GM12864 (cell line): ENCODE results near the gene UGT1A10.
"Not testable (repeated sequence)": the region's sequence is repeated elsewhere in the genome, so short reads cannot be mapped to it uniquely, and the experiment has no call there.

Experiments used
- DNase-seq: peaks from one replicate; pipeline ENCODE4 v3.0.0-alpha.2; 2011; ENCODE audit warnings: low read depth
- H3K4me3 ChIP-seq: 2 replicates; pipeline ENCODE4 v1.5.1; 2011; ENCODE audit warnings: mild to moderate bottlenecking, low read depth, low read length, control low read depth
- TF ChIP-seq, protein P1 (sequence below): IDR thresholded peaks from 2 replicates; pipeline ENCODE4 v1.5.1; 2011; ENCODE audit warnings: low read depth, mild to moderate bottlenecking, moderate library complexity, low read length, control low read depth, inconsistent platforms; ENCODE audit errors: missing control alignments

Gene UGT1A10

DNA sequence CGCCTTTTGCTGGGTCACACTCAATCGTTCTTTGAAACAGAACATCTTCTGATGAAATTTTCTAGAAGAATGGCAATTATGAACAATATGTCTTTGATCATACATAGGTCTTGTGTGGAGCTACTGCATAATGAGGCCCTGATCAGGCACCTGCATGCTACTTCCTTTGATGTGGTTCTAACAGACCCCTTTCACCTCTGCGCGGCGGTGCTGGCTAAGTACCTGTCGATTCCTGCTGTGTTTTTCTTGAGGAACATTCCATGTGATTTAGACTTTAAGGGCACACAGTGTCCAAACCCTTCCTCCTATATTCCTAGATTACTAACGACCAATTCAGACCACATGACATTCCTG, 77.0 kb downstream of the UGT1A10 start:
- TF ChIP-seq, protein P1, sequence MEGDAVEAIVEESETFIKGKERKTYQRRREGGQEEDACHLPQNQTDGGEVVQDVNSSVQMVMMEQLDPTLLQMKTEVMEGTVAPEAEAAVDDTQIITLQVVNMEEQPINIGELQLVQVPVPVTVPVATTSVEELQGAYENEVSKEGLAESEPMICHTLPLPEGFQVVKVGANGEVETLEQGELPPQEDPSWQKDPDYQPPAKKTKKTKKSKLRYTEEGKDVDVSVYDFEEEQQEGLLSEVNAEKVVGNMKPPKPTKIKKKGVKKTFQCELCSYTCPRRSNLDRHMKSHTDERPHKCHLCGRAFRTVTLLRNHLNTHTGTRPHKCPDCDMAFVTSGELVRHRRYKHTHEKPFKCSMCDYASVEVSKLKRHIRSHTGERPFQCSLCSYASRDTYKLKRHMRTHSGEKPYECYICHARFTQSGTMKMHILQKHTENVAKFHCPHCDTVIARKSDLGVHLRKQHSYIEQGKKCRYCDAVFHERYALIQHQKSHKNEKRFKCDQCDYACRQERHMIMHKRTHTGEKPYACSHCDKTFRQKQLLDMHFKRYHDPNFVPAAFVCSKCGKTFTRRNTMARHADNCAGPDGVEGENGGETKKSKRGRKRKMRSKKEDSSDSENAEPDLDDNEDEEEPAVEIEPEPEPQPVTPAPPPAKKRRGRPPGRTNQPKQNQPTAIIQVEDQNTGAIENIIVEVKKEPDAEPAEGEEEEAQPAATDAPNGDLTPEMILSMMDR, result no peak
- DNase-seq, result no peak
- H3K4me3 ChIP-seq, result no peak overlapping the region

DNA sequence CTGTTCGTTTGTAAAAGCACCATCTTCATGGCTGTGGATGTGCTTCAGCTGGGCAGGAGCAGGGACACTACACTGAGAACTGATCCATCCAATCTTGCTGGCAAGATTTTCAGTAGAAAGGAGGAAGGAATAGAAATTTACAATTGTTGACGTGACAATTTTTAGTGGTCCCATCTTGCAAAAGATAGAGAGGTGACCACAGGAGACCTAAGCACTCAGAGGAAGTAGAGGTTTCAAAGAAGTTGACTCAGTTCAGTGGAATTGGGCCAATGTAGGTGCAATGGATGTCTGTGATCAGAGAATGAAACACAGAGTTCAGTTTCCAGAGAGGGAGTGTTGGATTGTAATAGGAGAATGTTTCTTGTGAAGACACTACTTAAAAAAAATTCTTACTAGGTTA, 77.9 kb downstream of the UGT1A10 start:
- TF ChIP-seq, protein P1, result no peak
- H3K4me3 ChIP-seq, result no peak overlapping the region
- DNase-seq, result no peak

DNA sequence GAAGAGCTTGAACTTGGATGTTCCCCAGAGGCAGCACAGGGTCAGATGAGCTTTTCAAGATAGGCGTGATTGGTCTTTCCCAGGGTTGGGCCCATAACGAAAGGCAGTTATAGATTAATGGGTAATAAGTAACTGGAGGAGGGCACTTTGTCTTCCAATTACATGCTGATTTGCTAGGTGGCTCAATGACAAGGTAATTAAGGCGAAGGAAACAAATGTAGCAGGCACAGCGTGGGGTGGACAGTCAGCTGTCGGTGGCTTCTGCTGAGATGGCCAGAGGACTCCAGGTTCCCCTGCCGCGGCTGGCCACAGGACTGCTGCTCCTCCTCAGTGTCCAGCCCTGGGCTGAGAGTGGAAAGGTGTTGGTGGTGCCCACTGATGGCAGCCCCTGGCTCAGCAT, 82.3 kb downstream of the UGT1A10 start, which contains the start of gene UGT1A4:
UGT1A4 (plus strand) TSS at position 185 of the 400 bp plus-strand sequence; CDS start at position 270, 85 bp downstream.
- no peak within 1 kb of the TSS for H3K4me3 ChIP-seq
- DNase-seq, result no peak
- TF ChIP-seq, protein P1, result no peak

- no peak within 1 kb of the TSS for H3K4me3 ChIP-seq
- no peak for DNase-seq
- TF ChIP-seq, protein P1, result no peak
Observed at GRCh38 chr2:233728723-233729301, 92.6 kb downstream of the UGT1A10 start, which contains the start of gene UGT1A3. UGT1A3 (plus strand) TSS chr2:233729042; CDS start chr2:233729127, 85 bp downstream.

DNA sequence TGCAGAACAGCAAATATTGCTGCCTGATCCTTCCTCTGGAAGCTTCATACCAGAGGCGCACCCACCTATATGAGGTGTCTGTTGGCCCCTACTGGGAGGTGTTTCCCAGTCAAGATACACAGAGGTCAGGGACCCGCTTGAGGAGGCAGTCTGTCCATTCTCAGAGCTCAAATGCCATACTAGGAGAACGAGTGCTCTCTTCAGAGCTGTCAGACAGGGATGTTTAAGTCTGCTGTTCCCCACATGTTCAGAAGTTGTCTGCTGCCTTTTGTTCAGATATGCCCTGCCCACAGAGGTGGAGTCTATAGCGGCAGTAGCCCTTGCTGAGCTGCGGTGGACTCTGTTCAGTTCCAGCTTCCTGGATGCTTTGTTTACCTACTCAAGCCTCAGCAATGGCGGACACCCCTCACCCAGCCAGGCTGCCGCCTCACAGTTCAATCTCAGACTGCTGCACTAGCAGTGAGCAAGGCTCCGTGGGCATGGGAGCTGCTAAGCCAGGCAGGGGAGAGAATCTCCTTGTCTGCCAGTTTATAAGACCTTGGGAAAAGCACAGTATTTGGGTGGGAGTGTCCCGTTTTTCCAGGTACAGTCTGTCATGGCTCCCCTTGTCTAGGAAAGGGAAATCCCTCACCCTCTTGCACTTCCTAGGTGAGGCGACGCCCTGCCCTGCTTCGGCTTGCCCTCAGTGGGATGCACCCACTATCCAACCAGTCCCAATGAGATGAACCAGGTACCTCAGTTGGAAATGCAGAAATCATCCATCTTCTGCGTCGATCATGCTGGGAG, 100.8 kb downstream of the UGT1A10 start:
- H3K4me3 ChIP-seq, DNase-seq: not testable (repeated sequence)

- no peak for DNase-seq
- H3K4me3 ChIP-seq, result no peak overlapping the region
- TF ChIP-seq, protein P1, result no peak
Observed at GRCh38 chr2:233740870-233741269, 104.6 kb downstream of the UGT1A10 start.

- H3K4me3 ChIP-seq, result no peak overlapping the region
- TF ChIP-seq, protein P1, result no peak
Observed at GRCh38 chr2:233743464-233744259, 107.4 kb downstream of the UGT1A10 start.

More at GRCh38 chr2:233743464-233744259, 107.4 kb downstream of the UGT1A10 start:
- no peak for DNase-seq
